KBM-7 (cell line): ENCODE measurements around the gene ADCY2.
A peak's percentile ranks its signal among the peaks of the same experiment; 100 is the strongest.

Source experiments
- DNase-seq: peaks from one replicate; pipeline ENCODE4 v3.0.0-alpha.2; 2015
- in situ Hi-C: fragments of 300-500 bp; cut with MboI; formaldehyde crosslinking; loops from 2 replicates; pipeline ENCODE4 v1.14.3; 2020; ENCODE audit warnings: low sequenced_read_pairs, low pct_unique_long_range_greater_than_20kb, mixed read lengths

The ADCY2 gene

DNA sequence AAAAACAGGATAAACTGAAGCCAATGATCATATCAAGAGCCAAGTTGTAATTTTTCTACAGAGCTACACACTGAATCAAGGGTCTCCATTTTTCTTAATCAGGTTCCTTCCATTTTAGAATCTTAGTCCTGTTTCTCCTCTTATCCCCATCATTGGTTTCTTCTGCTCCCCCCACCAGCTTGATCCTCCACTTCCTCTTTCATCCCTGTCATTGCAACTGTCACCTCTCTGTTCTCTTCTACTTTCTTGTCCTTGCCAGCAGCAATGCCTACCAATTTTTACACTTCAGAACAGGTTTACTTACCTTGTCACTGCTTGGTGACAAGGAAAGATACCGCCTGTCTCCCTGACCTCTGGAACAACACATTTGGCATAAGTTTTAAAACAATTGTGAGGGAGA, 357.7 kb downstream of the ADCY2 start:
- in situ Hi-C loops: no loop called here
- peak; percentile 30 for DNase-seq

DNA sequence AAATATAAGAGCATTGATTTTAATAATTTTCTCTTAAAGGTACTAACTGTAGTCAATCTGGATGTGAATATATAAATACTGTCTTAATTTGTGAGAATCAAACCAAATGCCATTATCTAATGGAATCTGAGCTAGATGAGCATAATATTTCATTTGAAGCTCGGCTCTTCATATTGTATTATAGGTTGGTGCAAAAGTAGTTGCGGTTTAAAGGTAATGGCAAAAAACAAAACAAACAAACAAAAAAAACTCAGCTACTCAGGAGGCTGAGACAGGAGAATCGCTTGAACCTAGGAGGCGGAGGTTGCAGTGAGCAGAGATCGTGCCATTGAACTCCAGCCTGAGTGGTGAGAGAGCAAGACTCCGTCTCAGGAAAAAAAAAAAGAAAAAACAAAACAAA, 358.6 kb downstream of the ADCY2 start:
- in situ Hi-C loops: no loop called here

DNA sequence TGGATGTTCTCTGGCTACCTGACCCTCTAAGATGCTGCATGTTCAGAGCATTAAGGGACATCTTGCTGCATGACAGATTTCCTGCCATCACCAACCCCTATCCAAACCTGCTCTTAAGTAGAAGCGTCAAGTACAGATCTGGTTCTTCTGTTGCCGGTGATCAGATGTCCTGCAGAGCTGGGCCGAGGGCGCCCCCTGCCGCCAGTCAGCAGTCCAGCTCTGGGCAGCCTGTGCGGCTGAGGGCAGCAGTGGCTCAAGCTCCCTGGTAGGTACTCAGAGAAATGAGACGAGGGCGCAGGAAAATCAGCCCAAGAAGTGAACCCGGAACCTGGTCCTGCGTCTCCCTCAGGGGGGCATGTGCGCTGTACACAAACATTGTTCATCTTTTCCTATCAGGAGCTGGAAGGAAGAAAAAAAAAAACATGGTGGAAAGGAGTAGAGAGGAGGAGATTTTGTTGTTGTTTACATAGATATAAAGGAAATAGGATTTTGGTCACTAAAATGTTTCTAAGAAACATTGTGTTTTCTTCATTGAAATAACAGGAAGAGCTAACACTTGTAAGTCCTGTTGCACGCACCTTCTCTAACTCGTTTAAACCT, 359.2 kb downstream of the ADCY2 start:
- in situ Hi-C loops: no loop called here

More for the DNA sequence above, 358.6 kb downstream of the ADCY2 start:
- no peak for DNase-seq

DNA sequence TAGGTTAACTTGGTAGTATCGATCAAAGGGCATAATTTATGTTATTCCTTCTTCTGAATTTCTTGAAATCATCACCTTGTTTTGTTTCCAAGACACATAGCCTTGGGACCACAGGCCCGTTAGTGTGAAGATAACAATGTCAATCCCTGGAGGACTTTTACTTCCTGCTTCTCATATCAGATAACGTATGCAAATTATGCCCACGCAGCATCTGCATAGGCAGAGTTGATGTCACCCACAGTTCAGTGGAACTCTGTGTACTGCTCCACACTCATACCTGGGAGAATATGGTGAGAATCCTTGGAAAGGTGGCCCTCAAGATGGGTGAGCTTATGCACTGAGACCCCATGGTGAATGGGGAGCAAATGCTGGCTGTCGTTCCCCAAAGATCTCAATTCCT, 360.0 kb downstream of the ADCY2 start:
- in situ Hi-C loops: no loop called here
- peak; percentile 7 for DNase-seq

More for the DNA sequence above, 359.2 kb downstream of the ADCY2 start:
- DNase-seq: peak; percentile 69

DNA sequence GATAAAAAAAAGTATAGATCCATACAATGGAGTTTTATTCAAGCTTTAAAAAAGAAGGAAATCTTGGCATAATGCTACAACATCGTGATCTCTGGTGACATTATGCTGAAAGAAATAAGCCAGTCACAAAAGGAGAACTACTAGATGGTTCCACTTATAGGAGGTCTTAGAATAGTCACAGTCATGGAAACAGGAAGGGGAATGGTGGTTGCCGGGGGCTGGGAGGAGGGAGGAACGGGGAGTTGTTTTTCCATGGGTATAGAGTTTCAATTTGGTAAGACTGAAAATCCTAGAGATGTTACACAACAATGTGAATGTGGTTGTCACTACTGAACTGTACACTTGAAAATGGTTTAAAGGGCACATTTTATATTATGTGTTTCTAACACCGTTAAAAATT, 360.5 kb downstream of the ADCY2 start:
- in situ Hi-C loops: no loop called here
- peak; percentile 87 for DNase-seq

DNA sequence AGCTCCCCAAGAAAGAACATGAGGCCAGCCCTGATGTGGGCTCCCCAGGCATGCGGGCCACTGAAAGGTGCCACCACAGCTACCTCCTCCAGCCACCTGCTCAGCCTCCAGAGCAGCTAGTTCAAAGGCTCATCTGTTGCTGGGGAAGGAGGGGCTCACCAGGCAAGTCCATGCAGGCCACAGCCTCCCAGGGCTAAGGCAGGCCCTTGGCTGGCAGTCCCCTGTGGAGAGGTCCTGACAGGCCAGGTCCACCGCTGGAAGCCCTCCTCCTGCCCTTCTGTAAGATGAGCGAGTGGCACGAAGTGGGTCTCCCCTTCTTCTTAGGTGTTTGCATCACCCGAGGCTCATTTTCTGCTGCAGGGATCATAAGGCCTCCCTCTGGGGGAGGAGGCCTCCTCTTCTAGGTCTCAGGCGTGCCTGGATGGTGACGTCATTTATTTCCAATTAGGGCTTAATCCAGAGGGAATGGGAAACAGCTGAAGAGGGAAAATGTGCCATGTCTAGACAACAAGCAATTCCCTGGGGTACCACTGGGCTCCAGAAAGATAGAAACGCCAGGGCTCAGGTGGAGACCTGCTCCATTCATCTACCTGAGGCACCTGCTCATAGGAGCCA, 363.4 kb downstream of the ADCY2 start:
- no peak for DNase-seq
- in situ Hi-C loops: no loop called here

DNA sequence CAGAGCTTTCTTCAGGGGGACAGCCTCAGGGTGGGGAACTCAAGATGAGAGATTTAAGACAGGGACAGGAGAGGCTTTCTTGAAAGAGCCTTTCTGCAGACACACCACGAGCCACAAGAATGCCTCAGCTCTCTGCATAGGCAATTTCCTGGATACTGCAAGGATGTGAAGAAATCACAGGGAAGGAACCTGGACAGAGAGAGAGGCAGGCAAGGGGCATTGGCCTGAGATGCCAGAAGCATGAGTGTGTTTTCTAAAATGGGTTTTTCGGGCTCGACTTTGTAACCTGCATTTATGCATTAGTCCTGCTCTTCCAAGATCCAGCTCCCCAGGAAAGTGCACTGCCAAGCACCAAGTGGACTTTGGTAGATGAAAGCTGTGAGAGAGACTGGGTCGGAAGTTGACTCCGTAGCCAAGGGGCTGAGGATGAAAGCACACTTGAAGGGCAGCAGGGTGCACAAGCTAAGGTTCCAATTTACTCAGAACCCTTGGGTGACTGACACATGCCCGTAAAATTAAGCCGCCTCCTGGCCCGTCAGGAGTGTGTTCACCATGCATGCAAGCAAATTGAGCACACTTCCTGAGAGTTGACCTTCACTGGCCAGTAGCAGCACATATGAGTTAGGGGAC, 364.1 kb downstream of the ADCY2 start:
- in situ Hi-C loops: no loop called here
- DNase-seq: no peak

DNA sequence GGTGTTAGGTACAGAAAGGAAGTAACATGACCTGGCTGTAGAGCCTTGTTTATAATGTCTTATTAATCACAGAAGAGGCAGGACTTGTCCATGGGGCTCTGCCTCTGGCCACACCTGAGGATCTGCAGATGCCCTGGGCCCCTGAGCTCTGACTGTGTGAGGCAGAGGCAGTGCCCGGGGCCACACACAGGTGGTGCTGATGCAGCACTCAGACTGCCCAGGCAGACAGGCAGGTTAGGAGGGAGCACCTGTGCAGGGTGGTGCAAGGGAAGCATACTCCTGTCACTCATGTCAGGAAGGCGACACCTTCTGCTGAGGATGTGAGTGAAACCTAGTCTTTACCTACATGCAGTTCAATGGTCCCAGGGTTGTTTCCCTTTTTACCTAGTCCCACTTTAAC, 366.3 kb downstream of the ADCY2 start:
- no peak for DNase-seq
- in situ Hi-C loops: no loop called here

DNA sequence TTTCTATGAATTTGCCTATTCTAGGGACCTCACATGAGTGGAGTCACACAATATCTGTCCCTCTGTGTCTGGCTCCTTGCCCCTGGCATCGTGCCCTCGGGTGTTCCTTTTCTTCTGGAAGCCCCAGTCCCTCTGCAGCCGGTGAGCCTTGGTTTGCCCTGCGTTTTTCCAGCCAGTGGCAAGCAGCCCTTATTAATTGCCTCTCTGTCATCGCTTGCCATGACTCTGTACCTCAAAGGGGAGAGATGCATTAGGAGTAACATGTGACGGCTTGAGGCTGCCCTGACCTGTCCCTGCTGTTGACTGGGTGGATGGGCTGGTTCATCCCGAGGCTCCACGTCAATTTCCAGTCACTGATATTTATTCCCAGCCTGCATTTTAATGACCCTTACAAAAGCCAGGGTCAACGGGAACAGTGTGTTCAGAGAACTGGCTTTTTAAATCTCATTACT, 367.7 kb downstream of the ADCY2 start:
- DNase-seq: no peak
- in situ Hi-C loops: no loop called here

DNA sequence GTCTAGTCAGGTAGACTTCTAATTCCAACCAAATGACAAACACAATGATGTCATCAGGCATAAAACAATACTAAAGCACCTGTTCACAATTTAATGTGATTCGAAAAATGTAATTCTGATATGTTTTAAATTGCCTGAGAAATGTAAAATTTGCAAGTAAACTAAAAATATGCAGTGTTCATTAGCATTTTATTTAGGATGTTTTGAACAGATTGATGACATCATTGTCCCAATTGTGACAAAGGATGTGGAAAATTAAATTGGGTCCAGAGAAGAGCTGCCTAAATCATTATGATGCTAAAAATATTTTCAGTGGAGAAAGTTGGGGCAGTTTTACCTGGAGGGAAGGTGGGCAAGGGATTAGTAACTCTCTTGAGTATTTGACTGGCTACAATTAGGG, 368.5 kb downstream of the ADCY2 start:
- in situ Hi-C loops: no loop called here
- DNase-seq: no peak

DNA sequence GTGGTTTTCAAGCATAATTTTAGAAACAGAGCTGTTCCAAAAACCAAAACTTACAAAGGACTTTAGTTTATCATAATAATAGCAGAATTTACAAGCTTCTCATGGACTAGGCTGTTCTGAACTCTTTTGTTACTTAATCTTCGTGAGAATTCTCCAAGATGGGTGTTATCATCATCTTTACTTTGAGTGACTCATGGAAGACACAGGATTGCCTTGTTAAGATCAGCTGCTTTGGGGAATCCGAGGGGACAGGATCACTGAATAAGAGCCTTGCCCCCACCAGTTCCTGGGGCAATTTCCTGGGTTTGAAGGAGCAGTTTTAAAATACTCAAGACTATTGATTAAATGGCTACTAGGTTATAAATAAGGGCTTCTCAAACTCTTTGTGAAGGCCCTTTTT, 374.5 kb downstream of the ADCY2 start:
- DNase-seq: no peak
- in situ Hi-C loops: no loop called here

DNA sequence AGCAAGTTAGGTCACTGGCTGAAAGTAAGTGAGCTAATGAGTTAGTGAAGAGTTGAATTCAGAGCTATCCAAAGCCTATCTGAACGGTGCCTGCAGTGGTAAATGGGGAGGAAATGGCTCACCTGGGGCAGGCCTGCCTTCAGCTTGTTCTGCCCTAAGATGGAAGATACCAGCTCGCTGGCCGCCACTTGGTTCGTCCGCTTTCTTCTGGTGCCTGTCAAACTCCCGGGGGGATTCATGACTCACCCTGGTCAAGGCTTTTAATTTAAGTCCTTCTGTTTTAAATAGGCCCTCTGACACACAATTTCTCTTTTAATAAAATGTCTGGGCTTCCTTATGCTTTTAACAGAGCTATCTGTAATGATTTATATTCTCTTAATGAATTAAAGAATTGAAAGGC, 376.2 kb downstream of the ADCY2 start:
- in situ Hi-C loops: no loop called here
- no peak for DNase-seq

DNA sequence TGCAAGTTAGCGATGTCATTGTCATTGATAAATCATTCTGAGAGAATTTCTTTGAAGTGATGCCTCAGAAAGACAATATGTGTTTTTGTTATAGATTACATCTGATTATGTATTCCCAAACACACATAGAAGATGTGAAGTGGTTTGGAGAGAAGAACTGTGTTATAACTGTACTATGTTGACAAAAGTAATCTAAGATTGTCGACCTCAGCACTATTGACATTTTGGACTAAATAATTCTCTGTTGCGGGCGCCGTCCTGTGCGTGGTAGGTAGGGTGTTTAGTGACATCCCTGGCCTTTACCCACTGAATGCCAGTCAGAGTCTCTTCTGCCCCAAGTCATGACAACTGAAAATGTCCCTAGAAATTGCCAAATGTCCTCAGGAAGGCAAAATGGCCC, 377.2 kb downstream of the ADCY2 start:
- in situ Hi-C loops: no loop called here
- no peak for DNase-seq

DNA sequence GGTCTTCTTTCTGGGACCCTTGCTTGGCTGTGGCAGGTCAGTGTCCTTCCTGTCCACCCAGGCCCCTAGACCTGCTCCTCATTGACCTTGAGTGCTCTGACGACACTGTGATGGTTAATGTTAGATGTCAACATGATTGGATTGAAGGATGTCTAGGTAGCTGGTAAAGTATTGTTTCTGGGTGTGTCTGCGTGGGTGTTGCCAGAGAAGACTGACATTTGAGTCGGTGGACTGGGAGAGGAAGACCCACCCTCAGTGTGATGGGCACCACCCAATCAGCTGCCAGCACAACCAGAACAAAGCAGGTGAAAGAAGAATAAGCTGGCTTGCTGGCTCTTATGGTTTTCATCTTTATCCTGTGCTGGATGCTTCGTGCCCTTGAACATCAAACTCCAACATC, 380.5 kb downstream of the ADCY2 start:
- in situ Hi-C loops: no loop called here
- DNase-seq: no peak

DNA sequence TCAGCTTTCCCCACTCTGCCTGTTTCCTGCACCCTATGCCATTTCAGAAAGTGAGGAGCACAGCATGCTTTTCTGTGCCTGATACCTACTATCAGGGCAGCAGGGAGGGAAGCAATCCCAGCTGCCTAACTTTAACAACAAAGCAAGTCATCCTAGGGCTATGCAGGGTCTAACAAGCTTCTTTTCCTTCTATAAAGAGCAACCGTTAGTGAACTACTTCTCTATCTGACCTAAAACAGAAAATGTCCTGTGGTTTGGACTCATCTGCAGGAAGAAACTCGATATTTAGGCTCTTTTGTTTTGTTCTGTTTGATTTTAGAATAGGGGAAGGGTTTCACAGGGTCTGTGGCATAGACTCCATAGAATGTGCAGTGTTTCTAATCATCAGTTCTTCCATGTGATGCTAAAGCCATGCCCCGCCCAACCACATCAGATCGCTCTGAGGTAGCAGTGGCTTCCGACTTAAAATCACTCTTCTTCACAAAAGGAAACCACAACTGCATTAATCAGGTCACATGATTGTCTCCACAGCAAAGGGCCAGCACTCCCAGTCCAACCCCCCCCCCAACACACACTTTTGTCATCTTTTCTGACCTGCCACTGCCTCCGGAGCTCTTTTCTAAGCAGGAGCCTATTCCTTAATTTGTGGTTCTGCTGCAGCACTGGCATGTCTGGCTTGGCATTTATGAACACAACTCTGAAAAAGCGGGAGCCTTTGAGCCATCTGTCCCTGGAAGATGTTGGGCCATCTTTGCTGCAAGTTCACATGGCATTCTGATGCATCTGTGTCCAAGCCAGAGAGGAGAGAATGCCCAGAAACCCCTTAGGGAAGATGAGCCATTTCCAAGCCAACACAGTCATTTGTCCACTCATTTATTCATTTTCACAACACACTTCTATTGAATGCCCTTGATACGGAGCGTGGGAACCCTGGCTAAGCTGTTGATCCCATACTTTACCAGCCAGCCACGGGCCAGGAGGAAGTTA, 383.4 kb downstream of the ADCY2 start:
- peak; percentile 30 for DNase-seq
- in situ Hi-C loops: no loop called here

DNA sequence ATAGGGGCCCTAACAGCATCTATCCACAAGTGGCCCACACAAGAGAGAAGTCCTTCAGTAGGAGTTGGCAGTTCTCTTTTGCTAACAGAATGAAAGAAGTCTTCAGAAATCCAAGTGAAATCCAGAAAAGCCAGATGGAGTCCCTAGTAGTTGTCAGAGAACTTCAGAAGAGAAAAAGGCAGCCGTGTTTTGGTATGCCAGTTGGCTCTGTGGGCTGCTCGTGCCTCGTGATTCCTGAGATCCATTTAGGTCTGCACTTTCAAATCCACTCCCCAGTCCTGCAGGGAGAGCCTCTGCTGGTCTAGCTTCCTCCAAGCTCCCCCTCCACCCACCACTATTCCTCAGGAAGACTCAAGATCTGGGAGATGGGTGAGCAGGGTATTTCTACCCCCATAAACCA, 386.0 kb downstream of the ADCY2 start:
- DNase-seq: no peak
- in situ Hi-C loops: no loop called here

DNA sequence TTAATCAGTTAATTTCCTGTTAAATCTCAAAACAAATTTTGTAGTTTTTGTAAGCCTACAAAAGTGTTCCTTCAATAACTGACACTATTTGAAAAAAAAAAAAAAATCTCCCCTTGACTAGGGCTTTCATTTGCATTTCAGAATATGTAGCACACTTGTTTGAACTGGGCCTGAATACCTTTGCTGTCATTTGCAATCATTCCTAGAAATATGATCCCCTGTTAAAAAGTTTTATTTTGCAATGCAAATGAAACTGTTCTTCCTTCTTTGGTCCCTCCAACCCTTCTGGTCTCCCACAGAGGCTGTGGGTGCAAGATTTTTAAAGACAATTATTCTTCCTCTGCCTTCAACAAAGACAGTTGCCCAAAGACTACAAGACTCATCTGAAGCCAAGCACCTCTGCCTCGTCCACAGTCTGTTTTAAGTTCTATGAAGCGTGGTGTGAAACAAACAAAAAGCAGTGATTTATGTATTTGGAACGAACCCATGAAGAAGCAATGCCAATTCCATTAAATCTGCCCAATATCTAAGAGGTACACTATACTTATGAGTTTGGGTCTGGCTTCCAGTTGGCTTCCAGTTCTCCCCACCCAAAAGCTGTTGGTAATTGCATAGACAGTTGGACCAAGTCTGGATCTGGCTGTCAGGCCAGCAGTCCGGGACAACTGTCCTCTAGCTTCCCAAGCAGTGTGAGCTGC, 388.9 kb downstream of the ADCY2 start:
- DNase-seq: no peak
- in situ Hi-C loops: no loop called here

DNA sequence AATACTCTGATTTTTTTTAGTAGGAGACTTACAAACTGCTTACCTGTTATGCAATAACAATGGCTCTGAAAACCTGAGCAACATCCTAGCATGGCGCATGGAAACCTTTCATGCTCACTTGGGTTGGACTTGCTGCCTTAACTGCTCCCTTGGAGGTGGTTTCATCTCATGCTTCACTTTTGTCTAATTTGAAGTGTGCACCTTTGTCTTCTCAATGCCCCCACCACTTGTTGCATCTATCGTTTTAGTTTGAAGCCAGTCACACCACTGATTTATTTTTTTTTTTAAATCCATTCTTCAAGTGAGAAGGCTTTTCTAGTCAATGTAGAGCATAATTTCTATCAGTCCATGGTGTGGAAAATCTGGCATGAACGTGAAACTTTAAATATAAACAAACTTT, 391.8 kb downstream of the ADCY2 start:
- DNase-seq: no peak
- in situ Hi-C loops: no loop called here

DNA sequence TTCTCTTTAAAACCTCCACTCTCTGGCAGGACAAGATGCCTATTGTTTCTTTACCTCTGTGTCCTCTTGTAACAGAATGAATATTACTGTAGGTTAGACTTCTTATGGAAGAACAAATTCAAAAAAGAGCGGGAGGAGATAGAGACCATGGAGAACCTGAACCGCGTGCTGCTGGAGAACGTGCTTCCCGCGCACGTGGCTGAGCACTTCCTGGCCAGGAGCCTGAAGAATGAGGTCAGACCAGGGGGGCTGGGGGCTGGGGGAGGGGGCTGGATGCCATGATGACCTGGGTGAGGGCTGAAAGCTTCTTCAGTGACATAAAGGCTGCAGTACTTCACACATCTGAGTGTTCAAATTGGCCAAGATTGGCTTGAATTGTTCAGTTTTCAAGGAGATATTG, 393.6 kb downstream of the ADCY2 start:
- no peak for DNase-seq
- in situ Hi-C loops: no loop called here
